ENCODE data around the gene PLG.
"Not testable (repeated sequence)": the region's sequence is repeated elsewhere in the genome, so short reads cannot be mapped to it uniquely, and the experiment has no call there.

Gene PLG

GRCh38 chr6:160781298-160781697 lies 79.3 kb downstream of the PLG start:
- H3K4me2 ChIP-seq (ENCODE audit: low read length): no peak overlapping the region
- no peaks in the 10 kb centered on the region for H3K9me3 ChIP-seq (replicated peaks; ENCODE audit: low read length)
- H3K27me3 ChIP-seq (ENCODE audit: control insufficient read depth, insufficient read depth, low read length): no peaks in the 10 kb centered on the region

DNA sequence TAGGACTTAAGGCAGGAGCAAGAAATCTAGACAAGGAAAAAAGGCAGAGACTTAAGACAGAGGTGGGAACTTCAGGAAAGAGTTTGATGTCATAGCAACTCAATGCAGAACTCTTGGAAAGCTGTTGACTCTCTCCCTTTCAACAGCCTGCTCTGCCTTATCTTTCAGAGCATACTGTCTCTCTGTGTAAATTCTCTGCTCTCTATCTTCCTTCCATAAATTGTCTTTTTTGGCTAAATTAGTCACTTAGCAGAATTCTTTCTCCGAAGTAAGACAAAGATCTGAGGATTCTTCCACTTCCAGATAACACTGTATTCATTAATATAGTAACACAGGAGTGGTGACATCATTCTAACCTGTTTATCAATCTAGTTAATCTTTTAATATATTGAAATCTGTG lies 80.2 kb downstream of the PLG start:
- H3K36me3 ChIP-seq (ENCODE audit: insufficient read depth, low read length): no peaks in the 10 kb centered on the region
- H3K4me3 ChIP-seq (ENCODE audit: low read length): no peak overlapping the region
- no peaks in the 10 kb centered on the region for H3K9me3 ChIP-seq (replicated peaks; ENCODE audit: low read length)

More at GRCh38 chr6:160781298-160781697, 79.3 kb downstream of the PLG start:
- H3K9ac ChIP-seq (ENCODE audit: low read depth, low read length): no peak overlapping the region
- H3K4me3 ChIP-seq (ENCODE audit: low read length): no peak overlapping the region
- no peaks in the 10 kb centered on the region for H3K36me3 ChIP-seq (ENCODE audit: insufficient read depth, low read length)
- H3K4me1 ChIP-seq (ENCODE audit: control insufficient read depth, insufficient read depth, low read length): no peaks in the 10 kb centered on the region

GRCh38 chr6:160783741-160784140 lies 81.7 kb downstream of the PLG start:
- Histone ChIP-seq H3K27me3 (ENCODE audit: control insufficient read depth, insufficient read depth, low read length) (no peaks in the 10 kb centered on the region), H3K9ac (ENCODE audit: low read depth, low read length) (no peak overlapping the region), H3K9me3 (replicated peaks; ENCODE audit: low read length) (no peaks in the 10 kb centered on the region), H3K4me3 (ENCODE audit: low read length) (no peak overlapping the region), H3K4me1 (ENCODE audit: control insufficient read depth, insufficient read depth, low read length) (no peaks in the 10 kb centered on the region), H3K4me2 (ENCODE audit: low read length) (no peak overlapping the region), H3K36me3 (ENCODE audit: insufficient read depth, low read length) (no peaks in the 10 kb centered on the region)

More for the DNA sequence above, 80.2 kb downstream of the PLG start:
- H3K9ac ChIP-seq (ENCODE audit: low read depth, low read length): no peak overlapping the region
- no peaks in the 10 kb centered on the region for H3K4me1 ChIP-seq (ENCODE audit: control insufficient read depth, insufficient read depth, low read length)
- H3K27me3 ChIP-seq (ENCODE audit: control insufficient read depth, insufficient read depth, low read length): no peaks in the 10 kb centered on the region
- no peak overlapping the region for H3K4me2 ChIP-seq (ENCODE audit: low read length)

- H3K27me3 ChIP-seq (ENCODE audit: control insufficient read depth, insufficient read depth, low read length); H3K4me1 ChIP-seq (ENCODE audit: control insufficient read depth, insufficient read depth, low read length); H3K9me3 ChIP-seq (replicated peaks; ENCODE audit: low read length); H3K4me3 ChIP-seq (ENCODE audit: low read length); H3K36me3 ChIP-seq (ENCODE audit: insufficient read depth, low read length); H3K9ac ChIP-seq (ENCODE audit: low read depth, low read length); H3K4me2 ChIP-seq (ENCODE audit: low read length): not testable (repeated sequence)
These were observed 86.1 kb downstream of the PLG start for GRCh38 chr6:160788126-160788525.

DNA sequence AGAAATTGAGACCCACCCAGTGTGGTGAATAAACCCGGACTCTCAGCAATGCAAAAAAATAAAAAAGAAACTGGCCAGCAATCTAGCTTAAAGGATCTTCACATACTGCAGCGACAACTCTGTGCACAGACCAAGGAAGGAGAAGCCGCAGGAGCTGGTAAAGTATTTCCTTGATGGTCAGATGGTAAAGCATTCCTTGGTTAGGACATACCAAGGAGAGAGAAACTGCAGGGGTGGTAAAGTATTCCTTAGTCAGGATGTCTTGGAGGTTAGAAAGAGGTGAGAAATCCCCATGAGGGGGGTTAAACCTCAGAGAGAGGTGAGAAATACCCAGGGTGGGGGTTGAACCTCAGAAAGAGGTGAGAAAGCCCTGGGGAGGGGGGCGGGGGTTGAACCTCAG lies 86.8 kb downstream of the PLG start:
- no peaks in the 10 kb centered on the region for H3K36me3 ChIP-seq (ENCODE audit: insufficient read depth, low read length)

GRCh38 chr6:160789263-160790027 lies 87.4 kb downstream of the PLG start:
- H3K9ac ChIP-seq (ENCODE audit: low read depth, low read length): no peak overlapping the region
- H3K9me3 ChIP-seq (replicated peaks; ENCODE audit: low read length): no peaks in the 10 kb centered on the region
- H3K36me3 ChIP-seq (ENCODE audit: insufficient read depth, low read length): no peaks in the 10 kb centered on the region
- no peaks in the 10 kb centered on the region for H3K4me1 ChIP-seq (ENCODE audit: control insufficient read depth, insufficient read depth, low read length)
- H3K27me3 ChIP-seq (ENCODE audit: control insufficient read depth, insufficient read depth, low read length): no peaks in the 10 kb centered on the region
- no peak overlapping the region for H3K4me3 ChIP-seq (ENCODE audit: low read length)
- no peak overlapping the region for H3K4me2 ChIP-seq (ENCODE audit: low read length)

More for the DNA sequence above, 86.8 kb downstream of the PLG start:
- Histone ChIP-seq H3K9ac (ENCODE audit: low read depth, low read length) (no peak overlapping the region), H3K27me3 (ENCODE audit: control insufficient read depth, insufficient read depth, low read length) (no peaks in the 10 kb centered on the region), H3K4me3 (ENCODE audit: low read length) (no peak overlapping the region), H3K4me1 (ENCODE audit: control insufficient read depth, insufficient read depth, low read length) (no peaks in the 10 kb centered on the region), H3K9me3 (replicated peaks; ENCODE audit: low read length) (no peaks in the 10 kb centered on the region), H3K4me2 (ENCODE audit: low read length) (no peak overlapping the region)

GRCh38 chr6:160790028-160790792 lies 88.2 kb downstream of the PLG start:
- Histone ChIP-seq H3K27me3 (ENCODE audit: control insufficient read depth, insufficient read depth, low read length) (no peaks in the 10 kb centered on the region), H3K9ac (ENCODE audit: low read depth, low read length) (no peak overlapping the region), H3K4me3 (ENCODE audit: low read length) (peak overlapping the region; percentile 15), H3K4me1 (ENCODE audit: control insufficient read depth, insufficient read depth, low read length) (no peaks in the 10 kb centered on the region), H3K36me3 (ENCODE audit: insufficient read depth, low read length) (no peaks in the 10 kb centered on the region), H3K4me2 (ENCODE audit: low read length) (peak overlapping the region; percentile 67), H3K9me3 (replicated peaks; ENCODE audit: low read length) (no peaks in the 10 kb centered on the region)

DNA sequence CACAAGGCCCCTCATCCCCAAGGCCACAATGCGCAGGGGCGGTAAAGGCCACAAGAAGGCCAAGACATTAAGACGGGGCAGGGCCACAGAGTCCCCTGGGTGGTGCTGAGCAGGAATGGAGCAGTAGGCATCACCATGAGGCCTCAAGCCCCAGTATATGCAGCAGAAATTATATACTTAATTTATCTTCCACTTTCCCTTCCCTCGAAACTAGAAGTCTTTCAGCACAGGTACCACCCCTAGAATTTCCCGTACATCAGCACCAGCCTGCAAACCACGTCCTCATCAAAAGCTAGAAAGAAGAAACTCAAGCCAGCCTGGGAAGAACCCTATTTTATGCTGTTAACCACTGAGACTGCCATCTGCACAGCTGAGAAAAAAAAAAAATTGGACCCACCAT lies 89.4 kb downstream of the PLG start:
- H3K9ac ChIP-seq (ENCODE audit: low read depth, low read length): no peak overlapping the region

DNA sequence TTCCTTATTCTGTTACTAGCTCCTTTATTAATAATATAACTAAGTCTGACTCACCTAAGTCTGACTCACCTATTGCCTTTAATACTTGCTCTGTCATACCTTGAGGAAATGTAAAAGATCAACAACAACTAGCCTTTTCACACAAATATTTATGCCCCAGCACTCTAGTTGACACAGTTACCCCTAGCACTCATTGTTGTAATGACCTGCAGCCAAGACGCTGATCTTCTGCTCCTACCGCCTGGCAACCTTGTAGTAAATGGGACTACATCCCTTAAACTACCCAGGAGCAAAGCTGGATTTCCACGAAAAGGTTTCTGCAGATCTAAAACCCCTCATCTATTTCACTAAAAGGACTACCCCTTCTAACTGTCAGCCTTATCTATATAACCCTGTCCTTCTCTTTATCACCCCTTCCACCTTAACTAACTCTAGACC lies 90.0 kb downstream of the PLG start:
- Histone ChIP-seq H3K36me3 (ENCODE audit: insufficient read depth, low read length) (no peaks in the 10 kb centered on the region), H3K4me3 (ENCODE audit: low read length) (no peak overlapping the region), H3K27me3 (ENCODE audit: control insufficient read depth, insufficient read depth, low read length) (no peaks in the 10 kb centered on the region), H3K9ac (ENCODE audit: low read depth, low read length) (no peak overlapping the region), H3K4me1 (ENCODE audit: control insufficient read depth, insufficient read depth, low read length) (no peaks in the 10 kb centered on the region), H3K9me3 (replicated peaks; ENCODE audit: low read length) (no peaks in the 10 kb centered on the region), H3K4me2 (ENCODE audit: low read length) (no peak overlapping the region)

More for the DNA sequence above, 89.4 kb downstream of the PLG start:
- H3K4me3 ChIP-seq (ENCODE audit: low read length): no peak overlapping the region
- no peaks in the 10 kb centered on the region for H3K4me1 ChIP-seq (ENCODE audit: control insufficient read depth, insufficient read depth, low read length)
- no peak overlapping the region for H3K4me2 ChIP-seq (ENCODE audit: low read length)
- no peaks in the 10 kb centered on the region for H3K36me3 ChIP-seq (ENCODE audit: insufficient read depth, low read length)
- no peaks in the 10 kb centered on the region for H3K9me3 ChIP-seq (replicated peaks; ENCODE audit: low read length)
- no peaks in the 10 kb centered on the region for H3K27me3 ChIP-seq (ENCODE audit: control insufficient read depth, insufficient read depth, low read length)

DNA sequence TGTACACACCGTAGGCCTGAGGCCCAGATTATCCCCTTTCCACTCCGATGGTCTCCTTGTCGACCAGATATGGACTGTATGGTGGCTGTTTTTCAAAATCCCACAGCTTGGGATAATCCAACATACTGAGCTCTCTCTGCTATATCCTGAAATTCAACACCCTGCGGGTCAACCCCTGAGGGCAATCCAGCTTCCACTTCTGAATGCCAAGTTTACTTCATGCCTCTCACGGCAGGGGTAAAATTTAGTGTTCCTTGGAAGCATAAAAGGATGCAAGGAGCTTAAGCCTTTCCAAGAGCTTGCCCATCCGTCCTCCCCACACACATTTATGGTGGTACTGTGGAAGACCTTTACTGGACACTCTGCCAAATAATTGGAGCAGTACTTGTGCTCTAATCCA lies 90.7 kb downstream of the PLG start:
- no peak overlapping the region for H3K9ac ChIP-seq (ENCODE audit: low read depth, low read length)
- H3K4me1 ChIP-seq (ENCODE audit: control insufficient read depth, insufficient read depth, low read length): no peaks in the 10 kb centered on the region
- no peak overlapping the region for H3K4me2 ChIP-seq (ENCODE audit: low read length)
- no peaks in the 10 kb centered on the region for H3K36me3 ChIP-seq (ENCODE audit: insufficient read depth, low read length)
- no peak overlapping the region for H3K4me3 ChIP-seq (ENCODE audit: low read length)
- H3K27me3 ChIP-seq (ENCODE audit: control insufficient read depth, insufficient read depth, low read length): no peaks in the 10 kb centered on the region
- no peaks in the 10 kb centered on the region for H3K9me3 ChIP-seq (replicated peaks; ENCODE audit: low read length)

GRCh38 chr6:160793652-160794051 lies 91.6 kb downstream of the PLG start:
- Histone ChIP-seq H3K4me3 (ENCODE audit: low read length) (no peak overlapping the region), H3K4me2 (ENCODE audit: low read length) (no peak overlapping the region), H3K27me3 (ENCODE audit: control insufficient read depth, insufficient read depth, low read length) (no peaks in the 10 kb centered on the region)

More at GRCh38 chr6:160793652-160794051, 91.6 kb downstream of the PLG start:
- no peaks in the 10 kb centered on the region for H3K36me3 ChIP-seq (ENCODE audit: insufficient read depth, low read length)
- H3K4me1 ChIP-seq (ENCODE audit: control insufficient read depth, insufficient read depth, low read length): no peaks in the 10 kb centered on the region
- H3K9me3 ChIP-seq (replicated peaks; ENCODE audit: low read length): no peaks in the 10 kb centered on the region
- H3K9ac ChIP-seq (ENCODE audit: low read depth, low read length): no peak overlapping the region
